ENCODE results near the gene ZSWIM4. TPM values are rescaled to one million over a fixed set of nuclear protein-coding genes. Genes with fewer than 3 reads are reported as not detected.

The ZSWIM4 gene
- polyA plus RNA-seq, 3 donors = 0.19 to 1.1 (median 0.23) TPM

DNA sequence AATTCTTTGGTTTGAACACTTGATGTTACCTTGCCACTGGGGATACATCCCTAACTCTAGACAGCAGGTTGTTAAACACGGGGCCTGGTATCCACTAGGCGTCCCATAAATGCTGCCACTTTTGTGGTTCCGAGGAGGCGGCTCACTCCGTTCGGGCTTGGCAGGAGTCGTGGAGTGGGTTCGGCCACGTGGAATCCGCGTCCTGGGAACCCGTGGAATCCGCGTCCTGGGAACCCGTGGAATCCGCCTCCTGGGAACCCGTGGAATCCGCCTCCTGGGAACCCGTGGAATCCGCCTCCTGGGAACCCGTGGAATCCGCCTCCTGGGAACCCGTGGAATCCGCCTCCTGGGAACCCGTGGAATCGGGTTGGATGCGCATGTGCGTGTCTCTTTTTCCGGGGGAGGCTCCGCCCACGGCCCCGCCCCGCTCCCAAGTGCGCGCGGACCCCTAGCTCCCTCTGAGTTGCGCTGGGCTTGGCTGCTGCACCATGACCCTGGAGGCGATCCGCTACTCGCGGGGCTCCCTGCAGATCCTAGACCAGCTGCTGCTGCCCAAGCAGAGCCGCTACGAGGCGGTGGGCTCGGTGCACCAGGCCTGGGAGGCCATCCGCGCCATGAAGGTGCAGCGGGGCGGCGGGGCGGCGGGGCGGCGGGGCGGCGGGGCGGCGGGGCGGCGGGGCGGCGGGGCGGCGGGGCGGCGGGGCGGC, 31.0 kb upstream of the ZSWIM4 start, which contains the start of gene MRI1:
Gene MRI1 (plus strand): TSS at position 422 of the 707 bp plus-strand sequence. CDS start 67 bp downstream, at position 489.
- DNase-seq = peak; percentile 27 to 30 (median 27)
- H3K9me3 Mint-ChIP-seq = no peaks in the 10 kb centered on the region
- intact Hi-C loops (cut with micrococcal nuclease) = no loop called here
- no peaks in the 10 kb centered on the region for H3K79me2 ChIP-seq (ENCODE audit: insufficient read depth, low read length)
- H4K20me1 ChIP-seq (ENCODE audit: insufficient read depth, low read length) = peaks cover 9% of the 10 kb centered on the region
- H3K4me3 Mint-ChIP-seq = peak within 1 kb of the TSS; percentile 82 to 90
- H3K36me3 Mint-ChIP-seq = peaks cover 29 to 52% of the 10 kb centered on the region in 2 donors
- peak within 1 kb of the TSS; percentile 83 for H2AFZ ChIP-seq (ENCODE audit: insufficient read depth, low read depth, low read length, poor library complexity, severe bottlenecking)
- peak within 1 kb of the TSS; percentile 81 for H3K4me2 ChIP-seq (replicated peaks; ENCODE audit: extremely low read depth, low read length, poor library complexity, severe bottlenecking)
- H3K4me1 ChIP-seq (ENCODE audit: control insufficient read depth in 1 of 2, insufficient read depth in 2 of 2, low read length in 2 of 2) = peaks cover 16 to 20% of the 10 kb centered on the region in 2 donors
- H3K27ac Mint-ChIP-seq = peak within 1 kb of the TSS in 5 of 7 donors; percentile 37 to 82 (median 76)
- H3K4me1 Mint-ChIP-seq = peaks cover 17% of the 10 kb centered on the region
- H3K4me3 ChIP-seq (replicated peaks in 1 of 3; ENCODE audit: low read depth in 2 of 3, low read length in 3 of 3) = peak within 1 kb of the TSS; percentile 55 to 83 (median 65)
- H3K9me3 ChIP-seq (replicated peaks in 1 of 2; ENCODE audit: control insufficient read depth in 1 of 2, insufficient read depth in 1 of 2, low read length in 2 of 2) = no peaks in the 10 kb centered on the region
- peaks cover 41 to 42% of the 10 kb centered on the region in 2 donors for H3K36me3 ChIP-seq (replicated peaks in 1 of 2; ENCODE audit: control insufficient read depth in 1 of 2, insufficient read depth in 2 of 2, low read length in 2 of 2)
- H3K27ac ChIP-seq (ENCODE audit: low read depth in 1 of 2, low read length in 2 of 2) = peak within 1 kb of the TSS in 1 of 2 donors; percentile 53
- TF ChIP-seq, protein P1, sequence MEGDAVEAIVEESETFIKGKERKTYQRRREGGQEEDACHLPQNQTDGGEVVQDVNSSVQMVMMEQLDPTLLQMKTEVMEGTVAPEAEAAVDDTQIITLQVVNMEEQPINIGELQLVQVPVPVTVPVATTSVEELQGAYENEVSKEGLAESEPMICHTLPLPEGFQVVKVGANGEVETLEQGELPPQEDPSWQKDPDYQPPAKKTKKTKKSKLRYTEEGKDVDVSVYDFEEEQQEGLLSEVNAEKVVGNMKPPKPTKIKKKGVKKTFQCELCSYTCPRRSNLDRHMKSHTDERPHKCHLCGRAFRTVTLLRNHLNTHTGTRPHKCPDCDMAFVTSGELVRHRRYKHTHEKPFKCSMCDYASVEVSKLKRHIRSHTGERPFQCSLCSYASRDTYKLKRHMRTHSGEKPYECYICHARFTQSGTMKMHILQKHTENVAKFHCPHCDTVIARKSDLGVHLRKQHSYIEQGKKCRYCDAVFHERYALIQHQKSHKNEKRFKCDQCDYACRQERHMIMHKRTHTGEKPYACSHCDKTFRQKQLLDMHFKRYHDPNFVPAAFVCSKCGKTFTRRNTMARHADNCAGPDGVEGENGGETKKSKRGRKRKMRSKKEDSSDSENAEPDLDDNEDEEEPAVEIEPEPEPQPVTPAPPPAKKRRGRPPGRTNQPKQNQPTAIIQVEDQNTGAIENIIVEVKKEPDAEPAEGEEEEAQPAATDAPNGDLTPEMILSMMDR (IDR thresholded peaks at IDR 0.05) = no peak
- H3K9ac ChIP-seq (ENCODE audit: insufficient read depth, low read length, poor library complexity, severe bottlenecking) = peak within 1 kb of the TSS; percentile 69
- H3K27me3 ChIP-seq (ENCODE audit: control insufficient read depth in 2 of 2, insufficient read depth in 2 of 2, low read length in 2 of 2) = no peaks in the 10 kb centered on the region
- no peaks in the 10 kb centered on the region for H3K27me3 Mint-ChIP-seq (ENCODE audit: low read depth in 3 of 3)
- 19% methylated on average over 45 of the region's 67 CpGs for WGBS (ENCODE audit: insufficient coverage)

DNA sequence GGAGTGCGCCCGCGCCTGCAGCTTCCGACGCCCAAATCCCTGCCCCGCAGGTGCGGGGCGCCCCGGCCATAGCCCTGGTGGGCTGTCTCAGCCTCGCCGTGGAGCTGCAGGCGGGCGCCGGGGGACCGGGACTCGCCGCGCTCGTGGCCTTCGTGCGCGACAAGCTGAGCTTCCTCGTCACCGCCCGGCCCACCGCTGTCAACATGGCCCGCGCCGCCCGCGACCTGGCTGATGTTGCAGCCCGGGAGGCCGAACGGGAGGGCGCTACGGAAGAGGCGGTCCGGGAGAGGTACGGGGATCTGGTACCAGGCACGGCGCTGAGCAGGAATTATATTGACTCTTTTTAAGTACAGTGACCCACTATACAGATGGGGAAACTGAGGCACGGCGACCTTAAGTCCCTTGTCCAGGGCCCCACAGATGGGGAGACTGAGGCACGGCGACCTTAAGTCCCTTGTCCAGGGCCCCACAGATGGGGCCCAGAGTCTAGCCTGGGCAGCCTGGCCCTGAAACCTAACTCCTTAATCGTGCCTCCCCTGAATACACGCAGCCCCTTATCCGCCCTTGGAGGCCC, 30.3 kb upstream of the ZSWIM4 start:
- Histone ChIP-seq H3K4me3 (replicated peaks in 1 of 3; ENCODE audit: low read depth in 2 of 3, low read length in 3 of 3) (peak overlapping the region; percentile 55 to 83 (median 65)), H4K20me1 (ENCODE audit: insufficient read depth, low read length) (peaks cover 9% of the 10 kb centered on the region), H3K4me1 (ENCODE audit: control insufficient read depth in 1 of 2, insufficient read depth in 2 of 2, low read length in 2 of 2) (peaks cover 16 to 20% of the 10 kb centered on the region in 2 donors), H2AFZ (ENCODE audit: insufficient read depth, low read depth, low read length, poor library complexity, severe bottlenecking) (peak overlapping the region; percentile 83), H3K36me3 (replicated peaks in 1 of 2; ENCODE audit: control insufficient read depth in 1 of 2, insufficient read depth in 2 of 2, low read length in 2 of 2) (peaks cover 41 to 44% of the 10 kb centered on the region in 2 donors), H3K27me3 (ENCODE audit: control insufficient read depth in 2 of 2, insufficient read depth in 2 of 2, low read length in 2 of 2) (no peaks in the 10 kb centered on the region), H3K4me2 (replicated peaks; ENCODE audit: extremely low read depth, low read length, poor library complexity, severe bottlenecking) (peak overlapping the region; percentile 81), H3K27ac (ENCODE audit: low read depth in 1 of 2, low read length in 2 of 2) (no peak overlapping the region), H3K9ac (ENCODE audit: insufficient read depth, low read length, poor library complexity, severe bottlenecking) (peak overlapping the region; percentile 56), H3K9me3 (replicated peaks in 1 of 2; ENCODE audit: control insufficient read depth in 1 of 2, insufficient read depth in 1 of 2, low read length in 2 of 2) (no peaks in the 10 kb centered on the region), H3K79me2 (ENCODE audit: insufficient read depth, low read length) (no peaks in the 10 kb centered on the region)
- Mint-ChIP-seq H3K27ac (peak overlapping the region in 4 of 7 donors; percentile 37 to 82 (median 58)), H3K4me1 (peaks cover 17% of the 10 kb centered on the region), H3K9me3 (no peaks in the 10 kb centered on the region), H3K4me3 (peak overlapping the region; percentile 77 to 89), H3K36me3 (peaks cover 31 to 53% of the 10 kb centered on the region in 2 donors), H3K27me3 (ENCODE audit: low read depth in 3 of 3) (no peaks in the 10 kb centered on the region)
- WGBS (ENCODE audit: insufficient coverage) = 1% methylated on average over 47 of the region's 48 CpGs
- intact Hi-C loops (cut with micrococcal nuclease) = no loop called here
- peak; percentile 15 to 27 (median 16) for DNase-seq
- TF ChIP-seq, protein P1 (IDR thresholded peaks at IDR 0.05) = no peak

All from CD14-positive monocyte (primary cell).